Lung (tissue), 12 donors: Measurements from ENCODE around the gene DCP1B. TPM values are rescaled to one million over a fixed set of nuclear protein-coding genes. Genes with fewer than 3 reads are reported as not detected.

ENCODE experiments used
- ATAC-seq: fragments of 200-7000 bp; cut with Tn5 transposase; one replicate; pipeline ENCODE4 v1.9.1; 2020; ENCODE audit warnings: moderate number of reproducible peaks; ENCODE audit not compliant: insufficient read depth, low FRiP score
- DNase-seq, 3 donors: peaks; one replicate each; pipeline ENCODE4 v3.0.0-alpha.2; 2013 to 2017
- H3K27ac ChIP-seq, 2 donors: one replicate each; pipeline ENCODE4 v1.5.1; 2013; ENCODE audit warnings: mild to moderate bottlenecking in 2 of 2, moderate library complexity in 2 of 2, control low read depth in 1 of 2, inconsistent platforms in 1 of 2, low read depth in 1 of 2, low read length in 1 of 2
- H3K27me3 ChIP-seq, 3 donors: one replicate each; pipeline ENCODE4 v1.5.1; 2013; ENCODE audit warnings: low read length in 2 of 3; ENCODE audit not compliant: control insufficient read depth in 3 of 3, insufficient read depth in 3 of 3
- H3K36me3 ChIP-seq, 4 donors: one replicate each; pipeline ENCODE4 v1.5.1; 2013; ENCODE audit warnings: low read length in 4 of 4, mild to moderate bottlenecking in 1 of 4, moderate library complexity in 1 of 4; ENCODE audit not compliant: control insufficient read depth in 4 of 4, insufficient read depth in 4 of 4
- H3K4me1 ChIP-seq, 5 donors: one replicate each; pipeline ENCODE4 v1.5.1; 2013; ENCODE audit warnings: low read length in 5 of 5, mild to moderate bottlenecking in 2 of 5, moderate library complexity in 1 of 5; ENCODE audit not compliant: control insufficient read depth in 5 of 5, insufficient read depth in 5 of 5
- H3K4me3 ChIP-seq: one replicate; pipeline ENCODE4 v1.5.1; 2013; ENCODE audit warnings: mild to moderate bottlenecking, control low read depth, moderate library complexity
- H3K9ac ChIP-seq, 2 donors: one replicate each; pipeline ENCODE4 v1.5.1; 2013; ENCODE audit warnings: low read length in 2 of 2, control low read depth in 1 of 2; ENCODE audit not compliant: insufficient read depth in 1 of 2
- H3K9me3 ChIP-seq, 4 donors: one replicate each; pipeline ENCODE4 v1.5.1; 2013; ENCODE audit warnings: low read length in 3 of 4, mild to moderate bottlenecking in 1 of 4, moderate library complexity in 1 of 4; ENCODE audit not compliant: control insufficient read depth in 4 of 4, insufficient read depth in 3 of 4
- WGBS, 2 donors: extraction: QIAGEN DNeasy Blood & Tissue Kit; methylation state at CpG; one replicate each; pipeline ENCODE4 v1.1.7; 2013; 5-methylcytosine and 5-hydroxymethylcytosine counted together
- polyA plus RNA-seq, 2 donors: library from polyadenylated mRNA; stranded (reverse); fragments of 200-250 nt; gene quantifications; one replicate each; pipeline ENCODE4 v1.2.1, GENCODE V29; 2013
- total RNA-seq, 2 donors: library from RNA; depleted of rRNA in 1 of 2; stranded (reverse); fragments of >200 nt in 1 of 2; gene quantifications; one replicate each; pipeline ENCODE4 v1.2.1, GENCODE V29; 2014 to 2021
- TF ChIP-seq, protein P1 (sequence below): IDR thresholded peaks from 2 replicates; pipeline ENCODE4 v1.5.1; 2012; ENCODE audit warnings: mild to moderate bottlenecking; ENCODE audit errors: control extremely low read depth, extremely low read depth
- donor health status: control.
- donor health status: control.
- donor health status: Bipolar disorder and iron deficiency.
- donor health status: healthy.
- donor health status: DM: yes; HTN: yes; CAD: no.

The DCP1B gene
- total and polyA plus RNA-seq, 4 donors: 4.2 to 13.2 (median 8.7) TPM

GRCh38 chr12:2046957-2047356 lies 42.7 kb upstream of the DCP1B start:
- WGBS, 2 donors: 88 to 95% methylated on average over 4 of the region's 4 CpGs
- TF ChIP-seq, protein P1, sequence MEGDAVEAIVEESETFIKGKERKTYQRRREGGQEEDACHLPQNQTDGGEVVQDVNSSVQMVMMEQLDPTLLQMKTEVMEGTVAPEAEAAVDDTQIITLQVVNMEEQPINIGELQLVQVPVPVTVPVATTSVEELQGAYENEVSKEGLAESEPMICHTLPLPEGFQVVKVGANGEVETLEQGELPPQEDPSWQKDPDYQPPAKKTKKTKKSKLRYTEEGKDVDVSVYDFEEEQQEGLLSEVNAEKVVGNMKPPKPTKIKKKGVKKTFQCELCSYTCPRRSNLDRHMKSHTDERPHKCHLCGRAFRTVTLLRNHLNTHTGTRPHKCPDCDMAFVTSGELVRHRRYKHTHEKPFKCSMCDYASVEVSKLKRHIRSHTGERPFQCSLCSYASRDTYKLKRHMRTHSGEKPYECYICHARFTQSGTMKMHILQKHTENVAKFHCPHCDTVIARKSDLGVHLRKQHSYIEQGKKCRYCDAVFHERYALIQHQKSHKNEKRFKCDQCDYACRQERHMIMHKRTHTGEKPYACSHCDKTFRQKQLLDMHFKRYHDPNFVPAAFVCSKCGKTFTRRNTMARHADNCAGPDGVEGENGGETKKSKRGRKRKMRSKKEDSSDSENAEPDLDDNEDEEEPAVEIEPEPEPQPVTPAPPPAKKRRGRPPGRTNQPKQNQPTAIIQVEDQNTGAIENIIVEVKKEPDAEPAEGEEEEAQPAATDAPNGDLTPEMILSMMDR: no peak
- peaks cover 0 to 39% (median 8%) of the 10 kb centered on the region in 3 donors for H3K27me3 ChIP-seq
- DNase-seq (no peak), ATAC-seq (no peak)
- no peak overlapping the region for H3K27ac ChIP-seq
- no peak overlapping the region for H3K4me3 ChIP-seq
- H3K36me3 ChIP-seq: no peaks in the 10 kb centered on the region
- no peak overlapping the region for H3K9ac ChIP-seq
- peaks cover 0 to 5% (median 4%) of the 10 kb centered on the region in 5 donors for H3K4me1 ChIP-seq
- peaks cover 0 to 2% (median 0%) of the 10 kb centered on the region in 4 donors for H3K9me3 ChIP-seq

- DNase-seq: no peak
- Histone ChIP-seq H3K4me3 (no peak overlapping the region), H3K27ac (no peak overlapping the region), H3K27me3 (peaks cover 0 to 18% (median 4%) of the 10 kb centered on the region in 3 donors), H3K9ac (no peak overlapping the region), H3K9me3 (peaks cover 0 to 2% (median 0%) of the 10 kb centered on the region in 4 donors), H3K4me1 (no peaks in the 10 kb centered on the region), H3K36me3 (no peaks in the 10 kb centered on the region)
- TF ChIP-seq, protein P1: no peak
- no peak for ATAC-seq
- 87 to 93% methylated on average over 6 of the region's 6 CpGs for WGBS, 2 donors
Measured at GRCh38 chr12:2044165-2044564, 39.9 kb upstream of the DCP1B start.

- TF ChIP-seq, protein P1: no peak
- H3K4me1 ChIP-seq: peaks cover 0 to 8% (median 0%) of the 10 kb centered on the region in 5 donors
- DNase-seq: no peak
- 94% methylated on average over 2 of the region's 2 CpGs for WGBS, 2 donors
- peaks cover 0 to 15% (median 0%) of the 10 kb centered on the region in 3 donors for H3K27me3 ChIP-seq
- H3K4me3 ChIP-seq: no peak overlapping the region
- H3K9ac ChIP-seq: no peak overlapping the region
- no peak overlapping the region for H3K27ac ChIP-seq
- no peak for ATAC-seq
- peaks cover 0 to 2% (median 0%) of the 10 kb centered on the region in 4 donors for H3K9me3 ChIP-seq
- no peaks in the 10 kb centered on the region for H3K36me3 ChIP-seq
Measured at GRCh38 chr12:2043054-2043453, 38.8 kb upstream of the DCP1B start.

DNA sequence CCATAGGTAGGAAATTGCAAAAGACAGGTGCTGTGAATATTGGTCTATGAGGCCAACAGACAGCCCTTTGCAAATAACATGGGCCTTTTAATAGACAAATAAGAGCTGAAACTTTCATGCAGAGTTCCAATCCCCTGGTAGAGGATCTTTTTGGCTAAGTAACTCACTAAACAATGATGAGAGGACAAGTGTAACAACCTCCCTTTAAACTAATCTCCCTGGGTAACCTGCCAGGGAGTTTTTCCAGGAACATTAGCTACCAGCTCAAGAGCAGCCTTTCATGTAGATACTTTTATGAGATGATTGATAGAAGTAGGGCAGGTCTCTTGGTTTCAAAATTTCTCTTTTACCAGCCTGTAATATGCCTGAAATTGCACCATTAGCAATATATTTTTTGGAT lies 34.8 kb upstream of the DCP1B start:
- Histone ChIP-seq H3K9me3 (no peaks in the 10 kb centered on the region), H3K27ac (no peak overlapping the region), H3K9ac (no peak overlapping the region), H3K4me3 (no peak overlapping the region), H3K27me3 (peaks cover 0 to 7% (median 0%) of the 10 kb centered on the region in 3 donors), H3K4me1 (peaks cover 0 to 17% (median 5%) of the 10 kb centered on the region in 5 donors), H3K36me3 (no peaks in the 10 kb centered on the region)
- no peak for ATAC-seq
- no peak for DNase-seq
- TF ChIP-seq, protein P1: no peak
